T47D (cell line): ENCODE results near the gene PEX6.
"Not testable (repeated sequence)": the region's sequence is repeated elsewhere in the genome, so short reads cannot be mapped to it uniquely, and the experiment has no call there.

Experiments
- DNase-seq, 2 experiments: peaks; one replicate each; pipeline versions ENCODE4 v3.0.0 to v3.0.0-alpha.2; 2011 to 2012; ENCODE audit warnings: low read depth in 1 of 2, low spot score in 1 of 2
- JUND ChIP-seq: IDR thresholded peaks from 2 replicates; pipeline ENCODE4 v1.6.1; 2012; ENCODE audit warnings: low read depth
- in situ Hi-C: cut with HindIII; loops from 2 replicates; pipeline ENCODE4 v1.10.0; 2016; ENCODE audit warnings: low sequenced_read_pairs, low pct_unique_long_range_greater_than_20kb

PEX6 gene

GRCh38 chr6:43013097-43013842 lies 34.3 kb upstream of the PEX6 start:
- DNase-seq, result no peak
- no peak for TF ChIP-seq JUND
- in situ Hi-C loops, result no loop called here

- TF ChIP-seq JUND, result no peak
- no peak for DNase-seq
- in situ Hi-C loops, result no loop called here
Observed at GRCh38 chr6:43012364-43012763, 33.4 kb upstream of the PEX6 start.

GRCh38 chr6:43011207-43011606 lies 32.2 kb upstream of the PEX6 start:
- no peak for DNase-seq
- TF ChIP-seq JUND, result no peak
- in situ Hi-C loops, result no loop called here

GRCh38 chr6:43009124-43009523 lies 30.1 kb upstream of the PEX6 start:
- peak in 1 of 2 experiments; percentile 60 for DNase-seq
- no peak for TF ChIP-seq JUND
- in situ Hi-C loops, result no loop called here

GRCh38 chr6:43007126-43007525 lies 28.1 kb upstream of the PEX6 start:
- in situ Hi-C loops, result no loop called here
- DNase-seq, result no peak

GRCh38 chr6:43006251-43006650 lies 27.3 kb upstream of the PEX6 start:
- in situ Hi-C loops, result no loop called here
- no peak for DNase-seq
- TF ChIP-seq JUND, result no peak

More at GRCh38 chr6:43007126-43007525, 28.1 kb upstream of the PEX6 start:
- no peak for TF ChIP-seq JUND

- in situ Hi-C loops, result no loop called here
- no peak for DNase-seq
- no peak for TF ChIP-seq JUND
Observed at GRCh38 chr6:43005844-43006243, 26.9 kb upstream of the PEX6 start.

GRCh38 chr6:43001843-43002242 lies 22.9 kb upstream of the PEX6 start:
- DNase-seq, result no peak
- in situ Hi-C loops, result no loop called here
- no peak for TF ChIP-seq JUND

- in situ Hi-C loops, DNase-seq: not testable (repeated sequence)
Observed at GRCh38 chr6:42998205-42998604, 19.2 kb upstream of the PEX6 start.

GRCh38 chr6:42996513-42996912 lies 17.5 kb upstream of the PEX6 start:
- in situ Hi-C loops, result no loop called here
- no peak for DNase-seq
- TF ChIP-seq JUND, result no peak

GRCh38 chr6:42993445-42993844 lies 14.5 kb upstream of the PEX6 start:
- no peak for DNase-seq
- no peak for TF ChIP-seq JUND
- in situ Hi-C loops, result no loop called here

- in situ Hi-C loops, result no loop called here
- no peak for DNase-seq
Observed at GRCh38 chr6:42989923-42990322, 10.9 kb upstream of the PEX6 start.

GRCh38 chr6:42988486-42989020 lies 9.6 kb upstream of the PEX6 start:
- no peak for DNase-seq
- in situ Hi-C loops, result no loop called here
- TF ChIP-seq JUND, result no peak

More at GRCh38 chr6:42989923-42990322, 10.9 kb upstream of the PEX6 start:
- TF ChIP-seq JUND, result no peak
